ENCODE results near the gene EXD2. TPM values are rescaled to one million over a fixed set of nuclear protein-coding genes. Genes with fewer than 3 reads are reported as not detected.

The EXD2 gene
- total and polyA plus RNA-seq, 10 of the 15 experiments (the other 5 are each of a cell fraction or from before 2014, with no cell fraction given): 1.0 to 12.4 (median 4.6) TPM

- H3K9ac ChIP-seq (ENCODE audit: control insufficient read depth, insufficient read depth, low read length): no peak overlapping the region
- H3K27ac ChIP-seq (ENCODE audit: control insufficient read depth, insufficient read depth): no peak overlapping the region
- no peak for ATAC-seq
- H3K79me2 ChIP-seq (ENCODE audit: control insufficient read depth, insufficient read depth, low read length): no peaks in the 10 kb centered on the region
- ChIA-PET SMC1A (ENCODE audit: uncharacterized antibody, unreplicated experiment) (interaction anchor here (1.1 kb wide), 1 partner anchor 87 kb away, joined by 3 read pairs; no protein-coding TSS in a partner anchor), POLR2A (interaction anchor here (1.1 kb wide), 1 partner anchor 11 kb away, joined by 3 read pairs; no protein-coding TSS in a partner anchor), RAD21 (ENCODE audit: unreplicated experiment) (interaction anchor here (1.3 kb wide), 2 partner anchors 10 to 103 kb away, joined by 3 to 5 read pairs; no protein-coding TSS in a partner anchor), CTCF (no interaction called here)
- no TSS peak for BruUV-seq (replicated peaks)
- no peaks in the 10 kb centered on the region for H3K9me3 ChIP-seq (replicated peaks; ENCODE audit: control insufficient read depth, insufficient read depth, low read length)
- no peaks in the 10 kb centered on the region for H3K27me3 ChIP-seq (replicated peaks in 1 of 2; ENCODE audit: control insufficient read depth in 2 of 2, insufficient read depth in 2 of 2, low read length in 1 of 2)
- no peak overlapping the region for H3K4me2 ChIP-seq (ENCODE audit: control insufficient read depth, insufficient read depth)
- H3K36me3 ChIP-seq (ENCODE audit: control insufficient read depth in 2 of 2, insufficient read depth in 2 of 2, low read length in 1 of 2): peaks cover 2 to 3% of the 10 kb centered on the region in 2 experiments; a peak in 3 of 4 replicates
- H3K4me3 ChIP-seq: no peak overlapping the region
- WGBS (ENCODE audit: insufficient coverage, insufficient replicate concordance, low lambda C conversion rate, missing lambda C conversion rate): 63% methylated on average over 3 of the region's 3 CpGs
- no peak for DNase-seq (ENCODE audit: low read depth, low spot score)
- no peaks in the 10 kb centered on the region for H4K20me1 ChIP-seq (ENCODE audit: control insufficient read depth, insufficient read depth)
- intact Hi-C loops (cut with micrococcal nuclease; ENCODE audit: unreplicated experiment) (no loop called here), in situ Hi-C loops (cut with MboI) (loop anchor here (25.0 kb wide), 1 partner anchor 505 kb away; no protein-coding TSS in a partner anchor)
- H2AFZ ChIP-seq (ENCODE audit: control insufficient read depth, low read depth, low read length): no peak overlapping the region
- FAIRE-seq: no peak
- no peaks in the 10 kb centered on the region for H3K4me1 ChIP-seq (ENCODE audit: control insufficient read depth, insufficient read depth, low read length)
- no peak for TF ChIP-seq POU2F2 (IDR thresholded peaks at IDR 0.05; ENCODE audit: borderline replicate concordance, low read depth, low read length)
- no peak for TF ChIP-seq ZBTB40 (IDR thresholded peaks at IDR 0.05; ENCODE audit: borderline replicate concordance)
- TF ChIP-seq SRF (IDR thresholded peaks at IDR 0.05; ENCODE audit: low read depth in 2 of 2, low read length in 2 of 2): no peak
- TF ChIP-seq MYB (IDR thresholded peaks at IDR 0.05; ENCODE audit: borderline replicate concordance, low read depth, low read length): no peak
- no peak for TF ChIP-seq SPI1 (IDR thresholded peaks at IDR 0.05; ENCODE audit: borderline replicate concordance, insufficient read depth, low read depth, low read length)
- TF ChIP-seq ZNF217 (IDR thresholded peaks at IDR 0.05): no peak
- no peak for TF ChIP-seq CBX3 (IDR thresholded peaks at IDR 0.05; ENCODE audit: borderline replicate concordance, low read depth)
- no peak for TF ChIP-seq MLLT1 (IDR thresholded peaks at IDR 0.05)
- TF ChIP-seq SUPT20H (IDR thresholded peaks at IDR 0.05; ENCODE audit: borderline replicate concordance, control insufficient read depth, low read depth, low read length): no peak
- no peak for TF ChIP-seq DPF2 (IDR thresholded peaks at IDR 0.05)
- no peak for TF ChIP-seq E2F8 (IDR thresholded peaks at IDR 0.05; ENCODE audit: low read depth, partially characterized antibody)
- no peak for TF ChIP-seq ATF3 (IDR thresholded peaks at IDR 0.05; ENCODE audit: borderline replicate concordance, extremely low read depth, low read depth, low read length)
- no peak for TF ChIP-seq TAF1 (IDR thresholded peaks at IDR 0.05; ENCODE audit: borderline replicate concordance, low read depth, low read length)
- TF ChIP-seq CHD4 (IDR thresholded peaks at IDR 0.05): no peak
- no peak for TF ChIP-seq SMARCA5 (IDR thresholded peaks at IDR 0.05)
- TF ChIP-seq SREBF2 (IDR thresholded peaks at IDR 0.05; ENCODE audit: low read length): no peak
- TF ChIP-seq PAX8 (IDR thresholded peaks at IDR 0.05): no peak
These were observed 41.1 kb downstream of the EXD2 start for GRCh38 chr14:69232388-69232787.
